HG03039 (cell line): ENCODE data around the gene ST8SIA4.

Source experiments
- ATAC-seq: cut with Tn5 transposase; IDR thresholded peaks from one replicate; pipeline ENCODE4 v1.9.1; 2021; ENCODE audit warnings: mild to moderate bottlenecking, moderate library complexity; ENCODE audit not compliant: unreplicated experiment

Gene ST8SIA4

GRCh38 chr5:100872408-100873190 is 30.5 kb downstream of the ST8SIA4 start:
- peak; percentile 46 for ATAC-seq

GRCh38 chr5:100867039-100867562 is 36.0 kb downstream of the ST8SIA4 start:
- no peak for ATAC-seq

DNA sequence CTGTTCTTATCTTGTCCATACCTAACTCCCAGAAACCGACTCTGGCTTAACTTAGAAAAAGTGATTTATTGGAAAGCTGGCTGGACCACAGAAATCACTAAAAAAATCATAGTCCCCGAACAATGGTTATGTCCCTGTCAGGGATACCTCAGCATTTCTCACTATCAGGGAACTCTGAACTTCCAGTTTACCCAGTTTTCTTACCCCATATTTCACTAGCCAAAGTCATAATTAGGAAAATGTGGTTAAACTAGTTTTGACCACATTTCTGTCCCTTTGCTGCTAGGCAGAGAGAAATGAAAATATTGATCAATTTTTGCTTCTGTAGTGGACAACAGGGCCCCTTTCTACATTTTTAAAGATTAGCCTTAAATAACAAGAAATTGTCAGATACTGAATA is 38.2 kb downstream of the ST8SIA4 start:
- ATAC-seq: no peak

GRCh38 chr5:100863739-100864138 is 39.3 kb downstream of the ST8SIA4 start:
- no peak for ATAC-seq

DNA sequence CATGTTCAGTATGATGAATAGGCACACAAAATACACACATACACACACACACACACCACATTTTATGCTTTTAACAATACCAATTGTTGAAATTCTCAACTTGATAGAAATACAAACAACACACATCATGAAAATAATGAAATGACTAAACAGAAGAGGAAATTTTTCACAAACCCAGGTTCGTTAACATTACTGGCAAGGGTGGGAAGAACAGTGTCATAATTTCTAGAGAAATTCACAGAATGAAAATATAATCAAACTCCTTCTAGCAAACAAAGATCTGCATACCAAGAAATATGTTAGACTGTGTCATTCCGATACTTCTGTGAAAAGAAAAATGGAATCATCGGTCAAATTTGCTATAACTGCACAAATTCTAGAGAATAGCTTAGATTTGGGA is 41.9 kb downstream of the ST8SIA4 start:
- no peak for ATAC-seq

DNA sequence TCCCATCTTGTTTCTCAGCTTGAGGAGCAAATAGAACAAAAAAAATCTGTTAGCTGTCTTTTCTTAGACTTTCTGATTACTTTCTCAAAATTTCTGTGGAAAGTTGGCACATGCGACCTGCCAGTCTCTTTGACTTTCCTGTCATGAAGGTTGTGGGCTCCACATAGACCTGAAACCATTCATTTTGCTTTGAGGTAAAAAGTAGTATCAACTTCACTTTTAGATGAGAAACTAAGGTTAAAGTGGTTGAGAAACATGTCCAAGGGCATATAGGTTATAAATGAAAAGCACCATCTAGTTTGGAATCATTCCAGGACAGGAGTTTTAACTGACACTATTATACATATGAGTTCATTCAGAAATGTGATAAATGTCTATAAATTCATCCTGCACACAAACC is 42.7 kb downstream of the ST8SIA4 start:
- no peak for ATAC-seq

- no peak for ATAC-seq
Observed at GRCh38 chr5:100858987-100859545, 44.0 kb downstream of the ST8SIA4 start.

DNA sequence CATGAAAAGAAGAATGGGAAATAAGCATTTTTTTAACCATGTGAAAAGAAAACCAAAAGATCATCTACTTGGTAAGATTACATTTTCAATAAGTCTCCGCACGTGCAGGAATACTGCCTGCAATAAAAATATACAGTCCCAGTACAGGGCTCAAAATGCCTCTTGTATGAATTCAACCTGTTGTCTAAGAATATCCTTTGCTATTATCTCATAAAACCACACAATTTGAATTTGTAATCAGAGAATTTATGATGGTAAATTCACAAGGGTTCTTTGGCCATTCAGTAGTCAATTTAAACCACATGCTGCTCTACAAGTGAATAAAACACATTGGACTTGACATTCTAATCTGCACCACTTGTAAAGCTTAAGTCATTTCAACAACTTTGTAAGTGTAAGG is 46.6 kb downstream of the ST8SIA4 start:
- ATAC-seq: no peak

DNA sequence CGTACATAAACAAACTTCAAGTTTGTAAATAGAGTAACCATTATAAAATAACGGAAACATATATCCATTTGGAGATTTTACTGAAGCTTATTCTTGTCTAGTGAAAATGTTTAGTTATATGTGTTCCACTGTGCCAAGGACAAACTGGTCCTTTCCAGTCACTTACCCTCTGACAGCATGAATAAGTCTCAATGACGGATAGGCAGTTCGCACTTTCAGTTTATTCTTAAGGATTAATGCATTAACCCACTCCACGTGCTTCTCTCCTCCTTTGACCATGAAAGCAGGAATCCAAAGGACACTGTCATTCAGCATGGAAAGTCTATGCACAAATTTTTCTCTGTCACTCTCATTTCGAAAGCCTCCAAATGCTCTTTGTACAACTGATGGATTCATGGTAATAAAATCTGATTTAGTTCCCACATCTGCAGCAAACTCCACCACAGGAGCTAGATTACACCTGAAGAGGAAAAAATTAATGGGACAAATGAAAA is 47.1 kb downstream of the ST8SIA4 start:
- no peak for ATAC-seq

DNA sequence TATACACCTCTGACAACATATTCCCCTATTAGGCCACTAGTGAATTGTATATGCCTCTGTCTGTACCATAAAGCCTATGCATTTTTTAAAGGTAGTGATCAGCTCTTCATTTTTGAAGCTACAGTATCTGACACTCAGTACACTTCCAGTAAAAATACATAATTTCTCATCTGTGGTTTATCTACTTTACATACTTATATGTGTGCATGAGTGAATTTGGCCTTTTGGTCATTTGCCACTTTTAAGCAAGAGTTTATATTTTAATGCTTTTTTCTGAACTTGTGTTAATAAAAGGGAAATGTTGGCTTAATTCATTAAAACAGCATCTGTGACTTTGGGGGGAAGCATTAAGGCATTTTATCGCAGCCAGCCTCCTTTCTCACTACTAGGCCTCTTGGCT is 47.8 kb downstream of the ST8SIA4 start:
- peak; percentile 22 for ATAC-seq

- ATAC-seq: no peak
Observed at GRCh38 chr5:100854591-100854990, 48.5 kb downstream of the ST8SIA4 start.

GRCh38 chr5:100853582-100853981 is 49.5 kb downstream of the ST8SIA4 start:
- ATAC-seq: no peak

GRCh38 chr5:100852988-100853449 is 50.1 kb downstream of the ST8SIA4 start:
- ATAC-seq: peak; percentile 96

DNA sequence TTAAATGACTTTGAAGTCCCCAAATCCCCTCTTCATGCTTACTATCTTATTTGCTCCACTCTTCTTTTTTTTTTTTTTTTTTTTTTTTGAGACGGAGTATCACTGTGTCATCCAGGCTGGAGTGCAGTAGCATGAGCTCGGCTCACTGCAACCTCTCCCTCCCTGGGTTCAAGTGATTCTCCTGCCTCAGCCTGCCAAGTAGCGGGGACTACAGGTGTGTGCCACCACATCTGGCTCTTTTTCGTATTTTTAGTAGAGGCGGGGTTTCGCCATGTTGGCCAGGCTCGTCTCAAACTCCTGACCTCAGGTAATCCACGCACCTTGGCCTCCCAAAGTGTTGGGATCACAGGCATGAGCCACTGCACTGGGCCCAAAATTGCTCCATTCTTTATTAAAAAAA is 51.0 kb downstream of the ST8SIA4 start:
- no peak for ATAC-seq

GRCh38 chr5:100846772-100847171 is 56.3 kb downstream of the ST8SIA4 start:
- ATAC-seq: no peak

- ATAC-seq: no peak
Observed at GRCh38 chr5:100842080-100842479, 61.0 kb downstream of the ST8SIA4 start.

GRCh38 chr5:100841358-100842076 is 61.6 kb downstream of the ST8SIA4 start:
- peak; percentile 40 for ATAC-seq

- no peak for ATAC-seq
Observed at GRCh38 chr5:100840789-100841188, 62.3 kb downstream of the ST8SIA4 start.

DNA sequence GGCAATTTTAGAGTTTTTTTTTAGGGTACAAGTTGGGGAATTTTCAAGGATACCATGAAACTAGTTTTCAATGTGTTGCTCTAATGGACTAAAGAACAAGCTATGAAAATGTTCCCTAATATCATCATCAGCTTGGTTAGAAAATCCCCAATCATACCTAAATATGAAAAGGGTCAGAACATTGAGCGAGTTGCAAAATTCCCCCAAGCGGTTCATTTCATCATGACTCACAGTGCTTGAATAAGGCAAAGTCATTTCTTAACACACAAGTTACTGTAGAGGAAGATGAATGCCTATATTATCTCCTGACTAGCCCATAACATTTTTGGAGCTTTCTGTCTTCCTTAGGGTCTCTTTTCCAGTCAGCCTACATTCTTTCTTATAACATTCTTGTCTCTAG is 62.7 kb downstream of the ST8SIA4 start:
- peak; percentile 76 for ATAC-seq

GRCh38 chr5:100838048-100838473 is 65.0 kb downstream of the ST8SIA4 start:
- no peak for ATAC-seq

DNA sequence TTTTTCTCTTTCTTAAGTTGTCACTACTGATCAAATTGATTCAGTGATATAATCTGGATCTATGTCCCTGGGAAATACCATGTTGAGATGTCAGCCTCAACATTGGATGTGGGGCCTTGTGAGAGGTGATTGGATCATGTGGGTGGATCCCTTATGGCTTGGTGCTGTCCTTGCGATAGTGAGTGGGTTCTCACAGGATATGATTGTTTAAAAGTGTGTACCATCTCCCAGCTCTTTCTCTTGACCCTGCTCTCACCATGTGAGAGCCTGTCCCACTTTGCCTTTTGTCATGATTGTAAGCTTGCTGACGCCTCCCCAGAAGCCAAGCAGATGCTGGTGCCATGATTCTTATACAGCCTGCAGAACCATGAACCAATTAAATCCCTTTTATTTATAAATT is 68.6 kb downstream of the ST8SIA4 start:
- ATAC-seq: no peak
